IMR-90 (cell line): ENCODE results near the gene PROB1. TPM values are rescaled to one million over a fixed set of nuclear protein-coding genes. Genes with fewer than 3 reads are reported as not detected.

Source experiments
- ATAC-seq: fragments of 200-7000 bp; cut with Tn5 transposase; 2 replicates; pipeline ENCODE4 v1.9.1; 2020; ENCODE audit warnings: low read depth, mild to moderate bottlenecking, moderate library complexity
- BruUV-seq: library from RNA; stranded (reverse); fragments of 400-500 nt; replicated peaks from 2 replicates; lab custom pipeline; 2021; lab: Mats Ljungman, UMichigan
- CTCF ChIA-PET: fragments of 300-600 bp; formaldehyde crosslinking; extraction: SDS; loops from one replicate; lab custom pipeline; 2021; ENCODE audit warnings: antibody characterized with exemption; lab: Yijun Ruan, JAX
- POLR2A ChIA-PET: fragments of 300-600 bp; sonication (Branson Sonifier 250); formaldehyde crosslinking; loops from one replicate; lab custom pipeline; 2022; ENCODE audit warnings: antibody characterized with exemption; ENCODE audit not compliant: unreplicated experiment; lab: Charles Lee
- DNase-seq: peaks from one replicate; pipeline ENCODE4 v3.0.0; 2013
- H2AFZ ChIP-seq: replicated peaks from 2 replicates; pipeline ENCODE3; 2013; ENCODE audit warnings: low read length, mild to moderate bottlenecking; ENCODE audit not compliant: poor library complexity
- H2AK5ac ChIP-seq: 2 replicates; pipeline ENCODE4 v1.6.1; 2013; ENCODE audit warnings: low read depth, low read length, inconsistent platforms
- H2AK9ac ChIP-seq: replicated peaks from 2 replicates; pipeline ENCODE3; 2013; ENCODE audit warnings: mild to moderate bottlenecking, low read depth, low read length, moderate library complexity; ENCODE audit not compliant: poor library complexity
- H2BK120ac ChIP-seq: 2 replicates; pipeline ENCODE4 v1.6.1; 2013; ENCODE audit warnings: low read depth, low read length, inconsistent platforms
- H2BK15ac ChIP-seq: 3 replicates; pipeline ENCODE4 v1.6.1; 2013; ENCODE audit warnings: low read depth, low read length, inconsistent platforms
- H2BK20ac ChIP-seq: 2 replicates; pipeline ENCODE4 v1.6.1; 2013; ENCODE audit warnings: low read depth, mild to moderate bottlenecking, inconsistent platforms, low read length, moderate library complexity
- H2BK5ac ChIP-seq: 2 replicates; pipeline ENCODE4 v1.6.1; 2013; ENCODE audit warnings: mild to moderate bottlenecking, low read depth, low read length, inconsistent platforms; ENCODE audit not compliant: poor library complexity, severe bottlenecking
- H3K14ac ChIP-seq: replicated peaks from 2 replicates; pipeline ENCODE4 v1.6.1; 2013; ENCODE audit warnings: low read depth, low read length, inconsistent platforms
- H3K18ac ChIP-seq: 2 replicates; pipeline ENCODE4 v1.6.1; 2013; ENCODE audit warnings: low read depth, low read length, control low read depth
- H3K23ac ChIP-seq: 2 replicates; pipeline ENCODE4 v1.6.1; 2013; ENCODE audit warnings: low read depth, low read length, inconsistent platforms
- H3K27ac ChIP-seq: 2 replicates; pipeline ENCODE4 v1.5.1; 2013; ENCODE audit warnings: mild to moderate bottlenecking, control low read depth, low read length; ENCODE audit not compliant: insufficient read depth
- H3K27me3 ChIP-seq: 2 replicates; pipeline ENCODE4 v1.6.1; 2013; ENCODE audit warnings: low read length; ENCODE audit not compliant: control insufficient read depth, insufficient read depth
- H3K36me3 ChIP-seq: 2 replicates; pipeline ENCODE4 v1.6.1; 2013; ENCODE audit warnings: low read length, mixed read lengths; ENCODE audit not compliant: control insufficient read depth, insufficient read depth
- H3K4ac ChIP-seq: 2 replicates; pipeline ENCODE4 v1.6.1; 2013; ENCODE audit warnings: low read depth, low read length, inconsistent platforms
- H3K4me1 ChIP-seq: 2 replicates; pipeline ENCODE4 v1.6.1; 2013; ENCODE audit warnings: low read length, mixed read lengths; ENCODE audit not compliant: control insufficient read depth, insufficient read depth
- H3K4me2 ChIP-seq: 2 replicates; pipeline ENCODE4 v1.6.1; 2013; ENCODE audit warnings: low read depth, mild to moderate bottlenecking, control low read depth, low read length, moderate library complexity
- H3K4me3 ChIP-seq: 2 replicates; pipeline ENCODE4 v1.5.1; 2013; ENCODE audit warnings: low read depth, mild to moderate bottlenecking, control low read depth, low read length, moderate library complexity; ENCODE audit not compliant: insufficient read depth
- H3K56ac ChIP-seq: 2 replicates; pipeline ENCODE4 v1.6.1; 2013; ENCODE audit warnings: low read length, inconsistent platforms; ENCODE audit not compliant: insufficient read depth; ENCODE audit errors: extremely low read depth
- H3K79me1 ChIP-seq, 2 experiments: 2 replicates each; pipeline ENCODE4 v1.6.1; 2013; ENCODE audit warnings: low read length in 2 of 2, inconsistent platforms in 1 of 2, low read depth in 1 of 2
- H3K9ac ChIP-seq: 2 replicates; pipeline ENCODE4 v1.6.1; 2013; ENCODE audit warnings: low read depth, low read length, control low read depth
- H3K9me1 ChIP-seq: 2 replicates; pipeline ENCODE4 v1.6.1; 2013; ENCODE audit warnings: low read length, inconsistent platforms; ENCODE audit not compliant: insufficient read depth
- H3K9me3 ChIP-seq: 2 replicates; pipeline ENCODE4 v1.6.1; 2013; ENCODE audit warnings: low read length; ENCODE audit not compliant: control insufficient read depth, insufficient read depth
- H4K20me1 ChIP-seq: 2 replicates; pipeline ENCODE4 v1.6.1; 2013; ENCODE audit warnings: low read length, inconsistent platforms; ENCODE audit not compliant: insufficient read depth
- H4K5ac ChIP-seq: 2 replicates; pipeline ENCODE4 v1.6.1; 2013; ENCODE audit warnings: mild to moderate bottlenecking, low read depth, low read length, control low read depth
- H4K8ac ChIP-seq, 2 experiments: 2 replicates each; pipeline ENCODE4 v1.6.1; 2013; ENCODE audit warnings: low read depth in 2 of 2, low read length in 2 of 2, control low read depth in 1 of 2, inconsistent platforms in 1 of 2
- H4K91ac ChIP-seq: 2 replicates; pipeline ENCODE4 v1.6.1; 2013; ENCODE audit warnings: low read depth, low read length, inconsistent platforms; ENCODE audit not compliant: insufficient read depth
- BHLHE40 ChIP-seq: fragments of 150-350 bp; IDR thresholded peaks from 2 replicates; pipeline ENCODE4 v1.6.1; 2016; ENCODE audit warnings: mild to moderate bottlenecking, low read depth, low read length
- CHD1 ChIP-seq: IDR thresholded peaks from 2 replicates; pipeline ENCODE4 v1.6.1; 2012; ENCODE audit warnings: low read depth, low read length, improper control_type of control experiment
- CTCF ChIP-seq: conservative IDR thresholded peaks from 2 replicates; pipeline ENCODE4 v1.5.1; 2012; ENCODE audit warnings: mild to moderate bottlenecking, low read depth, low read length, improper control_type of control experiment
- FOS ChIP-seq: fragments of 150-350 bp; IDR thresholded peaks from 2 replicates; pipeline ENCODE4 v1.6.1; 2016; ENCODE audit warnings: low read depth, low read length
- MAFK ChIP-seq: IDR thresholded peaks from 2 replicates; pipeline ENCODE4 v1.6.1; 2012; ENCODE audit warnings: low read depth, low read length, improper control_type of control experiment
- MXI1 ChIP-seq: IDR thresholded peaks from 2 replicates; pipeline ENCODE4 v1.6.1; 2012; ENCODE audit warnings: low read depth, mild to moderate bottlenecking, low read length, moderate library complexity, borderline replicate concordance
- NFE2L2 ChIP-seq: fragments of 150-350 bp; IDR thresholded peaks from 2 replicates; pipeline ENCODE4 v1.6.1; 2016; ENCODE audit warnings: low read depth, mild to moderate bottlenecking, low read length
- POLR2A ChIP-seq: IDR thresholded peaks from 2 replicates; pipeline ENCODE4 v1.6.1; 2012; ENCODE audit warnings: mild to moderate bottlenecking, low read depth, low read length
- RAD21 ChIP-seq: IDR thresholded peaks from 2 replicates; pipeline ENCODE4 v1.6.1; 2012; ENCODE audit warnings: low read length, improper control_type of control experiment
- RCOR1 ChIP-seq: IDR thresholded peaks from 2 replicates; pipeline ENCODE4 v1.6.1; 2012; ENCODE audit warnings: mild to moderate bottlenecking, low read length, improper control_type of control experiment; ENCODE audit not compliant: insufficient replicate concordance
- SMC3 ChIP-seq: fragments of 150-350 bp; IDR thresholded peaks from 2 replicates; pipeline ENCODE4 v1.6.1; 2016; ENCODE audit warnings: low read depth, mild to moderate bottlenecking, antibody characterized with exemption, low read length, moderate library complexity
- WGBS, 2 experiments: methylation state at CpG; one replicate each; pipeline versions ENCODE4 v1.1.5 to v1.1.7; 2013; ENCODE audit warnings: missing lambda C conversion rate in 2 of 2; ENCODE audit not compliant: insufficient read length in 1 of 2; ENCODE audit errors: extremely low coverage in 2 of 2; 5-methylcytosine and 5-hydroxymethylcytosine counted together
- dilution Hi-C: fragments of 300-500 bp; cut with HindIII; formaldehyde crosslinking; loops from one replicate; pipeline ENCODE4 v1.14.3; 2018; ENCODE audit warnings: low sequenced_read_pairs; ENCODE audit not compliant: unreplicated experiment
- in situ Hi-C: fragments of 300-500 bp; cut with MboI; formaldehyde crosslinking; loops from 3 replicates; pipeline ENCODE4 v1.14.3; 2019; ENCODE audit warnings: low sequenced_read_pairs, inconsistent platforms, mixed read lengths
- intact Hi-C: fragments of 100-400 bp; cut with micrococcal nuclease; formaldehyde crosslinking; loops from 2 replicates; pipeline ENCODE4 v1.10.0; 2022
- polyA plus RNA-seq, 3 experiments: library from polyadenylated mRNA; depleted of rRNA; stranded (reverse); fragments of >200 nt; gene quantifications; 2 replicates each; pipeline ENCODE4 v1.2.3, GENCODE V29; 2012; ENCODE audit warnings: low replicate concordance in 1 of 3
- total RNA-seq: library from RNA; depleted of rRNA; stranded (reverse); fragments of >200 nt; gene quantifications from 2 replicates; pipeline ENCODE4 v1.2.3, GENCODE V29; 2012

The PROB1 gene
- total and polyA plus RNA-seq, 2 of the 4 experiments (the other 2 are of a cell fraction) = under 0.01 to 0.38 TPM

GRCh38 chr5:139393497-139394122 lies 1.3 kb downstream of the PROB1 start:
- no peak overlapping the region for H3K4me2 ChIP-seq

More at GRCh38 chr5:139393497-139394122, 1.3 kb downstream of the PROB1 start:
- in situ Hi-C loops = no loop called here
- ChIA-PET POLR2A (no interaction called here), CTCF (interaction anchor here (1.3 kb wide), 1 partner anchor 121 kb away, joined by 3 read pairs; no protein-coding TSS in a partner anchor)
- Histone ChIP-seq H3K56ac (no peak overlapping the region), H2BK20ac (no peak overlapping the region), H3K14ac (no peak overlapping the region), H2AK9ac (peak overlapping the region; percentile 57), H4K20me1 (no peaks in the 10 kb centered on the region), H2BK120ac (no peak overlapping the region), H3K4ac (no peak overlapping the region), H3K9me3 (peaks cover 16% of the 10 kb centered on the region; the same call in 1 of the 2 replicates), H3K23ac (no peak overlapping the region), H3K79me1 (no peaks in the 10 kb centered on the region), H2BK15ac (no peak overlapping the region), H2BK5ac (no peak overlapping the region), H3K4me1 (peaks cover 3% of the 10 kb centered on the region; the same call in 1 of the 2 replicates), H3K9ac (no peak overlapping the region), H2AK5ac (no peak overlapping the region), H3K27ac (no peak overlapping the region), H4K8ac (no peak overlapping the region), H3K36me3 (no peaks in the 10 kb centered on the region), H3K4me3 (no peak overlapping the region), H3K18ac (no peak overlapping the region), H3K27me3 (peaks cover 28% of the 10 kb centered on the region), H4K5ac (no peak overlapping the region), H3K9me1 (no peaks in the 10 kb centered on the region), H4K91ac (no peak overlapping the region), H2AFZ (peak overlapping the region; percentile 86)
- ATAC-seq (no peak), DNase-seq (no peak)
- WGBS, 2 experiments = 20% methylated on average over 28 of the region's 49 CpGs; no CpG with 5 or more reads in 1 of the 2 experiments
- dilution Hi-C loops = no loop called here
- no TSS peak for BruUV-seq
- intact Hi-C loops = no loop called here
- TF ChIP-seq RCOR1 (no peak), FOS (no peak), SMC3 (no peak), CTCF (no peak), NFE2L2 (no peak), CHD1 (no peak), RAD21 (no peak), MAFK (no peak), POLR2A (no peak), MXI1 (no peak), BHLHE40 (no peak)
